GM18873 (cell line): ENCODE data around the gene ATP9B.
"Not testable (repeated sequence)": the region's sequence is repeated elsewhere in the genome, so short reads cannot be mapped to it uniquely, and the experiment has no call there.

Experiments used
- ATAC-seq: cut with Tn5 transposase; IDR thresholded peaks from one replicate; pipeline ENCODE4 v1.9.1; 2021; ENCODE audit warnings: mild to moderate bottlenecking, moderate library complexity, moderate number of reproducible peaks; ENCODE audit not compliant: unreplicated experiment, low FRiP score

Gene ATP9B

GRCh38 chr18:79272916-79273315 is 203.7 kb downstream of the ATP9B start:
- ATAC-seq, result no peak

DNA sequence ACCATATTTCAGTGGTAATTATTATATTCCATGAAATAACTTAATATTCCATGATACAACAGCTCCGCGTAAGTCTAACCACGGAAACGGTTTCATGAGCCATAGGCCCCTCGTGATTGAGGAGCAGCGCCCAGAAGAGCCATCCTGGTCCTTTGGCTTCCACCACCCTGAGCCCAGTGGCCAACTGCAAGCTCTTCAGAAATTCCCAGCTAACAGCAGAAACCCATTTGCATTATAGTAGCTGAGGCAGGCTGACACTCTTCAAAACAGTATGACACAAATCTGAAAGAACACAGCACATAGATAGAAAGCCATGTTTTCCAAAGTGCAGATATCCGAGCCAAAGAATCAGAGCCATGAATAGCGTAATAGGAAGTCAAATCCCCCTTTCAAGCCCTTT is 205.6 kb downstream of the ATP9B start:
- ATAC-seq, result no peak

DNA sequence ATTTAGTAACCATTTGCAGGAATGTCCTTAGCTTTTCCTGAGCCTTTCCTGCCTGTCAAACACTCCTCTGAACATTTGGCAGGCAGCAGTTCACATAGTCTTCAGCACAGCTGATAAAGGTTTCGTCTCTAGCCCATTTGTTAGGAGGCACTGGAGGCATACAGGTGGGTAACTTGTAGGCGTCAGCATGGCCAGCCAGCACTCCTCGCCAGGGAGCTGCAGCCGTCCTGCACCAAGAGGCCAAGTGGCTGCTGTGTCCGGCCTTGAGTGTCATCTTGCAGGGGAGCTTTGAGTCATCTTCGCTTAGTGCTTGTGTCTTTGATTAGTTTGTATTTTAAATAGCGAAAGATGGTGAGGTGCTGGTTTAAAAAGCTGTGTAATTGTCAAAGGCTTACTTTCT is 206.3 kb downstream of the ATP9B start:
- no peak for ATAC-seq

DNA sequence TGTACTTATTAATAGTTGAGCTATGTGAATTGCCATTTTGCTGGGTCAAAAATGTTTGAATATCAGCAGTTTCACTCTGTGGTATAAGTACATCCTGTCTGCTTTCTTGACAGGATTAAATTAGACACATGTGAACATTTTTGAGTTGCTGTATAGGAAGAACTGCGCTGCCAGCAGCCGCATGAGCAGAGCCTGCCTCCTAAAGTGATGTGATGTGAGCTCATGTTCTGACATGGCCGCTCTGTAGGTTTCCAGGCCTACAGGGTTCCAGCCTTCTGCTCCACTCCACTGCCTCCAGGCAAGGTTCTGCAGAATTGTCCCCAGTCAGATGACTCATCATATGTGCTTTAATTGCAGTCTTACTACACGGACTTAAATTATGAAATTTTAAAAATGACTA is 206.8 kb downstream of the ATP9B start:
- no peak for ATAC-seq

GRCh38 chr18:79278896-79279295 is 209.7 kb downstream of the ATP9B start:
- no peak for ATAC-seq

DNA sequence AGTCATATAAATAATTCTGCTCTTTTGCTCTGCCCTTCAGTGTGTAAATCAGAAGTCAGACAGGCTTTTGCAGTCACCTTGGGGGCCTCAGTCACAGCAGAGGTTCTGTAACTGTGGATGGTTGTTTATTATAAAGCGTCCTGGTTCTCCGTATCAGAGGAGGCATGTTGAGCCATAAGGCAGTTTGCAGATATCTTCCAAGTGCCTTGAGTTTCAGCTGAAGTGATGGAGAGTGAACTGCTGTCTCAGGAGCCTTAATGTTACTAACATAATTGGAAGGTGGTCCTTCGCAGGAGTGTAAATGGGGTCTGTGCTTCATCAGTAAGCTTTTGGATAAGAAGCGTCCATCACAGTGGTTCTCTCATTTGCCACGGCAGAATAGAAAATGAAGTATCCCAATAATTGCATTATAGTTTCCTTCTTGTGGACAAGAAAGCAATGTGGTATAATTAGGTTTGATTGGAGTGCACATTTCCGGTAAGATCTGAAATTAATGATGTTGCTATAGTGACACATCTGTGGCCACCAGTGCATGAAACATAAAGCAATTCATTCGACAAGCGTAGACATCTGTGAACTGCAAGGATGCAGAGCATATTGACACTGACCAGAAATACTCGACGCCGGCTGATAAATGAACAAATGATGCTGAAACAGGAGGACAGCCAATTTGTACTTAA is 214.1 kb downstream of the ATP9B start:
- no peak for ATAC-seq

GRCh38 chr18:79283929-79284328 is 214.7 kb downstream of the ATP9B start:
- no peak for ATAC-seq

DNA sequence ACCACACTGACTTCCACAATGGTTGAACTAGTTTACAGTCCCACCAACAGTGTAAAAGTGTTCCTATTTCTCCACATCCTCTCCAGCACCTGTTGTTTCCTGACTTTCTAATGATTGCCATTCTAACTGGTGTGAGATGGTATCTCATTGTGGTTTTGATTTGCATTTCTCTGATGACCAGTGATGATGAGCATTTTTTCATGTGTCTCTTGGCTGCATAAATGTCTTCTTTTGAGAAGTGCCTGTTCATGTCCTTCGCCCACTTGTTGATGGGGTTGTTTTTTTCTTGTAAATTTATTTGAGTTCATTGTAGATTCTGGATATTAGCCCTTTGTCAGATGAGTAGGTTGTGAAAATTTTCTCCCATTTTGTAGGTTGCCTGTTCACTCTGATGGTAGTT is 216.0 kb downstream of the ATP9B start:
- ATAC-seq, result not testable (repeated sequence)

- not testable (repeated sequence) for ATAC-seq
These were observed 221.2 kb downstream of the ATP9B start for GRCh38 chr18:79290409-79290808.

- ATAC-seq, result no peak
These were observed 221.7 kb downstream of the ATP9B start for GRCh38 chr18:79290876-79291275.

- ATAC-seq, result no peak
These were observed 225.0 kb downstream of the ATP9B start for GRCh38 chr18:79294235-79294634.

- no peak for ATAC-seq
These were observed 230.1 kb downstream of the ATP9B start for GRCh38 chr18:79299272-79299671.

DNA sequence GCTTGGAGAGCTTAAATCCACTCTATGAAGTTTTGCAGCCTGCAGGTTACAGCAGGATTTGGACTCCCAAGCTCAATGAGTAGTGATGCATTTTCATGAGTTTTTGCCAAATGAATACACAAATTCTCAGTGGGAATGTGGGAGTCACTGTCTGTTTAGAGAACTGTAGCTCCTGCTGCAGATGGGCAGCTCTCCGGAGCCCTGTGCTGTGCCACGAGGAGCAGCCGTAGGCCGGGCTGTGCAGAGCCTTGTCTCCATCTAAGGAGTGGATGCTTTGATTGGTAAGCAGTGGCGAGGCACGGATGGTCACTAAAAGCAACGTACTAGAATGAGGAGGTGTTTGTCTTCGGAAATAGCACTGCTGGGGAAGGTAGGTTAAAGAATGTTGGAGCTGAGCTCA is 230.5 kb downstream of the ATP9B start:
- ATAC-seq, result no peak

DNA sequence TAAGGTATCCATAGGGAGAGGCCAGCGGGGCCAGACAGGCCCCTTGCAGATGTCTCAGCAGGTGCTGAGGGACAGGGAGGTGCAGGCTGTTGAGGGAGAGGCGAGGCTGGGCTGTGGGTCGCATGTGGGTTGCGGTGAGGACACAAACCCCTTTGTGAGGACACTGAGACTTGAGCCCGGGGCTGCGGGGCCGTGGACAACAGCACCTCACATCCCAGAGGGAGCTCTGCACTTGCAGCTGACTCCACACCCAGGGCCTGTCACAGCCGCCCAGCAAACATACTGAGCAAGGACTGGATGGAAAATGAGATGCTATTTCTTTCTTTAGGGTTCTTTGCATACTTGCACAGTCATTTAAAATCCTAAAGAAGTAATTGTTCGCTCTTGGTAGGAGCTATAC is 231.2 kb downstream of the ATP9B start:
- ATAC-seq, result no peak

- no peak for ATAC-seq
These were observed 232.9 kb downstream of the ATP9B start for GRCh38 chr18:79302120-79302519.

- no peak for ATAC-seq
These were observed 236.7 kb downstream of the ATP9B start for GRCh38 chr18:79305911-79306310.

DNA sequence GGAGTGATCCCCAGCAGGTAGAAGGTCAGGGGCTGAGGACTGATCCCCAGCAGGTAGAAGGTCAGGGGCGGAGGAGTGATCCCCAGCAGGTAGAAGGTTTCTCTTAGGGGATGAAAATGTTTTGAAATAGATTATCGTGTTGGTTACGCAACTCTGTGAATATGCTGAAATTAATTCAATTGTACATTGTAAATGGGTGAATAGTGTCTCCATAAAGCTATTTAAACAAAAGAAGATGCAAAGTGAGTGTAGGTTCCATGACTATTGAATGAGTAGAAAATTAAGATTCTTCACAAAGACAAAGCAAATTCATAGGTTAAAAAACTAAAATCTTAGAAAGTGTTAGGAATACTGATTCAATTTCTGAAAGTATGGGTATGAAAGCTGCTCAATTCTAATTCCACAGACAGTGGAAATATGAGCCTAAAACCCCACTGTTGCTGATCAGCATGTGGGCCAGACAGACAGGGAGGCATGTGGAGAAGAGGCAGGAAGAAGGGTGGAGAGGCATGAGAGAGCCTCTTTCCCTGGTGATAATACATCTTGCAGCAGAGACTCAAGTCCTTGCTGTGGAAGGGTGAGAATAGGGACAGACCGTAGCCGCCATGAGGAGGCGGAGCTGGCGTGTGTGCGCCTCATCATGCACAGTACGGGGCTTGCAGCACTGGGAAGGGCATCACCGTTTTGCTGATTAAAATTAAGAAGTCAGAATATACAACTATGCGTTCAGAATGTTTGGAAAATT is 240.6 kb downstream of the ATP9B start:
- no peak for ATAC-seq

DNA sequence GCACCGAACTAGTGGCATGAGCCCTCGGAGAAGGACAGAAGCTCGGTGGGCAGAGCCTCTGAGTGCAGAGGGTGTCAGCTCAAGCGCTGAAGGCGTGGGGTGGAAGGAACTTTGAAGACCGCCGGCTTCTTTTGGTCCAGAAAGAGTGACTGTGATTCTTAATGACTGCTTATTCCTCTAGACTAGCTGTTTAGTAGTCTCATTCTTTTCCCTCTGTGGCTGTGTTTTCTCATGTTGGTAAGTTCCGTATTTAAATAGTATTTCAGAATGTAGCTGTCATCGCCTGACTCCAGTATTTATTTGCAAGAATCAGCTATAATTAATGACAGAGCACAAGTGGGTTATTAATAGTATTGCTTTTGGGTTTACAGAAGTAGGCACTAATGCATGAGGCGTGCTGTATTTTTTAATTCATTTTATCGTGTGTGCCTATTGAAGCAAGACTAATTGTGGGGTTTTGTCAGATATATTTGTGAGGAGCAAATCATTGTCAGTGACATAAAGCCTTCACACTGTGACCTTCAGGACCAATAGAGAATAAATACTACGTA is 245.7 kb downstream of the ATP9B start:
- ATAC-seq, result no peak

DNA sequence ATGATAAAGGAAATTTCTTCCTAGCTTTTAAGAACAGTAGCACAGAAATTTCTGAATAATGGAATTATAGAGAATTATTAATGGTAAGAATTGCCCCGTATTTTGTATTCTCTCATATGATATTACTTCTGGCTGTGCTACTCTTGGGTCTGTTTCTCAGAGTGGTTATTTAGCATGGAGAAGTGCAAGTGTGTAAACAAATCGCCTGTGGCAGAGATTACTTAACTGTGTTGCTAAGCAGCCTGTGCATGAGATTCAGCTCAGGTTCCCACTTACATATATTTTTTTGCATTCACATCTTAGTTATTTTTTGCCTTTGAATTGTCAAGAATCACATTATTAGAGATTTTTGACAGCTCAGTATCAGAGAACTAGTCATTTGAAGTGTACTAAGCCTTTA is 246.4 kb downstream of the ATP9B start:
- no peak for ATAC-seq

- ATAC-seq, result no peak
These were observed 248.5 kb downstream of the ATP9B start for GRCh38 chr18:79317703-79318102.

- no peak for ATAC-seq
These were observed 249.0 kb downstream of the ATP9B start for GRCh38 chr18:79318142-79318673.
